Hematopoietic multipotent progenitor cell treated with erythropoietin and hydrocortisone succinate and interleukin-3 and kit ligand, for 6 days (in vitro differentiated cells): ENCODE measurements around the gene SBF2.
A peak's percentile ranks its signal among the peaks of the same experiment; 100 is the strongest.
"Not testable (repeated sequence)": the region's sequence is repeated elsewhere in the genome, so short reads cannot be mapped to it uniquely, and the experiment has no call there.

Source experiments
- DNase-seq: peaks from one replicate; pipeline ENCODE4 v3.0.0-alpha.2; 2015

SBF2 gene

GRCh38 chr11:10044618-10045017 is 249.4 kb downstream of the SBF2 start:
- peak; percentile 24 for DNase-seq

- DNase-seq, result peak; percentile 46
These were observed 251.3 kb downstream of the SBF2 start for GRCh38 chr11:10042699-10043098.

GRCh38 chr11:10041748-10042446 is 252.1 kb downstream of the SBF2 start:
- DNase-seq, result peak; percentile 42

GRCh38 chr11:10041332-10041731 is 252.7 kb downstream of the SBF2 start:
- DNase-seq, result no peak

- DNase-seq, result no peak
These were observed 255.3 kb downstream of the SBF2 start for GRCh38 chr11:10038521-10039302.

GRCh38 chr11:10035932-10036331 is 258.1 kb downstream of the SBF2 start:
- DNase-seq, result not testable (repeated sequence)

GRCh38 chr11:10032935-10033334 is 261.1 kb downstream of the SBF2 start:
- no peak for DNase-seq

GRCh38 chr11:10030122-10030490 is 263.9 kb downstream of the SBF2 start:
- DNase-seq, result no peak

GRCh38 chr11:10029386-10030121 is 264.5 kb downstream of the SBF2 start:
- DNase-seq, result no peak

- DNase-seq, result no peak
These were observed 267.5 kb downstream of the SBF2 start for GRCh38 chr11:10026514-10026913.

- no peak for DNase-seq
These were observed 270.8 kb downstream of the SBF2 start for GRCh38 chr11:10023212-10023611.

- no peak for DNase-seq
These were observed 271.3 kb downstream of the SBF2 start for GRCh38 chr11:10022764-10023163.

- DNase-seq, result peak; percentile 41
These were observed 272.5 kb downstream of the SBF2 start for GRCh38 chr11:10021563-10021962.

- DNase-seq, result peak; percentile 59
These were observed 273.9 kb downstream of the SBF2 start for GRCh38 chr11:10019906-10020682.

- no peak for DNase-seq
These were observed 276.1 kb downstream of the SBF2 start for GRCh38 chr11:10017911-10018310.

- DNase-seq, result no peak
These were observed 277.0 kb downstream of the SBF2 start for GRCh38 chr11:10017050-10017449.

- no peak for DNase-seq
These were observed 282.0 kb downstream of the SBF2 start for GRCh38 chr11:10012068-10012467.

- no peak for DNase-seq
These were observed 288.0 kb downstream of the SBF2 start for GRCh38 chr11:10005955-10006525.

GRCh38 chr11:10004526-10005113 is 289.4 kb downstream of the SBF2 start:
- DNase-seq, result no peak

- DNase-seq, result no peak
These were observed 291.8 kb downstream of the SBF2 start for GRCh38 chr11:10002221-10002620.

GRCh38 chr11:9992306-9992705 is 301.7 kb downstream of the SBF2 start:
- no peak for DNase-seq
